K562 (cell line): ENCODE measurements around the gene TNPO3. TPM values are rescaled to one million over a fixed set of nuclear protein-coding genes. Genes with fewer than 3 reads are reported as not detected.

ENCODE experiments used
- DACH1 ChIP-seq: fragments of 450-650 bp; IDR thresholded peaks from 2 replicates; pipeline ENCODE4 v1.6.1; 2018; ENCODE audit not compliant: partially characterized antibody
- LCOR ChIP-seq: sonication (generic); formaldehyde crosslinking; IDR thresholded peaks from 2 replicates; pipeline ENCODE4 v1.8.0; 2022; ENCODE audit warnings: mild to moderate bottlenecking, missing genetic modification reagents
- MED1 ChIP-seq: sonication (generic); formaldehyde crosslinking; IDR thresholded peaks from 2 replicates; pipeline ENCODE4 v1.8.1; 2023; ENCODE audit warnings: missing genetic modification reagents, borderline replicate concordance
- MIER1 ChIP-seq: fragments of 450-650 bp; IDR thresholded peaks from 2 replicates; pipeline ENCODE4 v1.6.1; 2016; ENCODE audit warnings: antibody characterized with exemption, mild to moderate bottlenecking, low read depth
- PHTF2 ChIP-seq: fragments of 250-450 bp; sonication (Bioruptor Pico); IDR thresholded peaks from 2 replicates; pipeline ENCODE4 v1.5.0; 2021; ENCODE audit warnings: mild to moderate bottlenecking
- POLR2AphosphoS5 ChIP-seq: IDR thresholded peaks from 2 replicates; pipeline ENCODE4 v1.6.1; 2011; ENCODE audit warnings: mild to moderate bottlenecking, low read depth, low read length, moderate library complexity; ENCODE audit not compliant: control insufficient read depth, insufficient read depth
- POLR3A ChIP-seq: IDR thresholded peaks from 2 replicates; pipeline ENCODE4 v1.6.1; 2011; ENCODE audit warnings: borderline replicate concordance, mild to moderate bottlenecking, moderate library complexity; ENCODE audit not compliant: insufficient read length, insufficient read depth; ENCODE audit errors: extremely low read depth
- RBM15 ChIP-seq: fragments of 200-400 bp; formaldehyde crosslinking; IDR thresholded peaks from 2 replicates; pipeline ENCODE4 v1.6.1; 2018; ENCODE audit warnings: mild to moderate bottlenecking, low read length, moderate library complexity; ENCODE audit not compliant: insufficient read depth
- ZNF445 ChIP-seq: fragments of 250-450 bp; sonication (Bioruptor Pico); IDR thresholded peaks from 2 replicates; pipeline ENCODE4 v1.4.0; 2020; ENCODE audit warnings: low read depth, mild to moderate bottlenecking, moderate library complexity
- ZNF561 ChIP-seq: fragments of 450-650 bp; formaldehyde crosslinking; conservative IDR thresholded peaks from 2 replicates; pipeline ENCODE4 v1.4.0; 2020; ENCODE audit warnings: mild to moderate bottlenecking, moderate library complexity
- ZNF589 ChIP-seq: fragments of 200-800 bp; sonication (Bioruptor generic); IDR thresholded peaks from 2 replicates; pipeline ENCODE4 v1.6.1; 2016; ENCODE audit warnings: low read depth, missing genetic modification characterization, missing compliant biosample characterization
- ZNF76 ChIP-seq: fragments of 250-450 bp; sonication (Bioruptor Pico); IDR thresholded peaks from 2 replicates; pipeline ENCODE4 v1.4.0; 2020; ENCODE audit warnings: mild to moderate bottlenecking, moderate library complexity, borderline replicate concordance
- ZNF764 ChIP-seq: fragments of 250-450 bp; sonication (Bioruptor Pico); IDR thresholded peaks from 2 replicates; pipeline ENCODE4 v1.4.0; 2020; ENCODE audit warnings: low read depth, mild to moderate bottlenecking, moderate library complexity
- ZNF780A ChIP-seq: fragments of 250-450 bp; sonication (Bioruptor Pico); IDR thresholded peaks from 2 replicates; pipeline ENCODE4 v1.5.0; 2021; ENCODE audit warnings: mild to moderate bottlenecking
- polyA plus RNA-seq, 8 experiments: library from polyadenylated mRNA; depleted of rRNA in 4 of 8; stranded (reverse) in 5 of 8; unstranded in 3 of 8; fragments of >200 nt; fragmentation: Nextera tagmentation in 2 of 8; fragmentation: Illumina TruSeq in 1 of 8; extraction: Ambion mirVana in 2 of 8; extraction: Trizol in 1 of 8; gene quantifications; 2 replicates each; pipeline versions ENCODE4 v1.2.1 to v1.2.3, GENCODE V29; 2011 to 2014; ENCODE audit warnings: inconsistent platforms in 1 of 8, missing spikeins in 1 of 8
- total RNA-seq, 7 experiments: library from RNA; depleted of rRNA in 6 of 7; stranded (reverse); fragments of >200 nt in 6 of 7; fragmentation: Illumina TruSeq in 2 of 7; extraction: Trizol in 2 of 7; gene quantifications; 2 replicates each; pipeline versions ENCODE4 v1.2.1 to v1.2.3, GENCODE V29; 2011 to 2021; ENCODE audit warnings: low replicate concordance in 1 of 7
- TF ChIP-seq, protein P1 (sequence below), 2 experiments: IDR thresholded peaks; 2 replicates each; pipeline ENCODE4 v1.6.1; 2011; ENCODE audit warnings: borderline replicate concordance in 1 of 2, control low read depth in 1 of 2, low read depth in 1 of 2, low read length in 1 of 2, mild to moderate bottlenecking in 1 of 2, mixed read lengths in 1 of 2, moderate library complexity in 1 of 2; ENCODE audit not compliant: insufficient read depth in 1 of 2, insufficient read length in 1 of 2, poor library complexity in 1 of 2, severe bottlenecking in 1 of 2; ENCODE audit errors: extremely low read depth in 1 of 2
- TF ChIP-seq, protein P2 (sequence below), 3 experiments: fragments of 200-800 bp in 1 of 3; fragments of 250-450 bp in 1 of 3; fragments of 450-650 bp in 1 of 3; sonication (Bioruptor Pico) in 1 of 3; sonication (Bioruptor generic) in 1 of 3; formaldehyde crosslinking in 1 of 3; IDR thresholded peaks; 2 replicates each; pipeline versions ENCODE4 v1.6.1 to v1.8.0; 2016 to 2022; ENCODE audit warnings: mild to moderate bottlenecking in 2 of 3, missing genetic modification characterization in 2 of 3, missing compliant biosample characterization in 1 of 3, moderate library complexity in 1 of 3
- TF ChIP-seq, protein P3 (sequence below): IDR thresholded peaks from 3 replicates; pipeline ENCODE4 v1.6.1; 2011; ENCODE audit warnings: borderline replicate concordance, mild to moderate bottlenecking, moderate library complexity; ENCODE audit not compliant: insufficient read length; ENCODE audit errors: extremely low read depth

Gene TNPO3
- total and polyA plus RNA-seq, 9 of the 15 experiments (the other 6 are each of a cell fraction or from before 2014, with no cell fraction given), result 35.8 to 125 (median 110) TPM

DNA sequence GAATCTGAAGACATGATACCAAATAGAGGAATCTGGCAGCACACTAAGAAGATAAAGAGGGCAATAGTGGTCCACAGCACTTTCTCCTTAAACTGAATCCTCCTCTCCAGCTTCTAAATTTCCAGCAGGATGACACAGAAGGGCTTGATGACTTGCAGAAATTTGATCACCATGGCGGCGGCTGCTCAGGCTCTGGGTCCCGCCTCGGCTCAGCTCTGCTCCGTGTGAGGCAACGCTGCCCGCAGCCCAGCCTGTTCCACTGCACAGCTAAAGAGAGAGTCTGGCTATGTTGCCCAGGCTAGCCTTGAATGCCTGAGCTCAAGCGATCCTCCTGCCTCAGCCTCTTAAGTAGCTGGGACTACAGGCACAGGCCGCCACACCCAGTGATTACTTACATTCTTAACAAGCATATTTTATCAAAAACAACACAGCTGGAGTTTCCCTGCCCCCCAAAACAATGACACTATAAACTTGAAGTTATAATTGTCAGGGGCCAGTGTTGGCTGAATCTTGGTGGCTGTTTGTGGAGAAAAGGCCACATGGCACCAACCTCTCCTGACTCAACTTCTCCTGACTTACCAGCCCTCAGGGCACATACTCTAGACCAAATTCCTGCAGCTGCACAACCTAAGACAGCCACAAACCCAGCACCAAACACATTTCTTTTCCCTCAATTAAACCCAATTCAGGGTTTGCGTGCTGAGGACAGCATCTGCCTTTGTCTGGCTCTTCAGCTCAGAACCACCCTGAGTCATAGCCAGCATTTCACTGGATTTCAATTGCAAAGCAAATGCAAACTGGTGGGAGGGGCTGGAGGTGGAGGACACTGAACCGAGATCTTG lies 11.6 kb upstream of the TNPO3 start (continued):
- TF ChIP-seq ZNF445 (CRISPR knock-in tag) (no peak), ZNF76 (CRISPR knock-in tag) (0 out of 2 replicates have a peak, but pooled peaks have one; percentile 56), ZNF561 (CRISPR knock-in tag) (no peak), RBM15 (no peak), DACH1 (no peak), MED1 (CRISPR knock-in tag) (no peak), PHTF2 (CRISPR knock-in tag) (no peak), ZNF780A (CRISPR knock-in tag) (no peak), MIER1 (no peak), POLR2AphosphoS5 (peak; percentile 47; the same call in 1 of the 2 replicates), LCOR (CRISPR knock-in tag) (no peak; the same call in 1 of the 2 replicates), ZNF589 (CRISPR knock-in tag) (peak; percentile 94), ZNF764 (CRISPR knock-in tag) (no peak), POLR3A (no peak)
- TF ChIP-seq, protein P1, sequence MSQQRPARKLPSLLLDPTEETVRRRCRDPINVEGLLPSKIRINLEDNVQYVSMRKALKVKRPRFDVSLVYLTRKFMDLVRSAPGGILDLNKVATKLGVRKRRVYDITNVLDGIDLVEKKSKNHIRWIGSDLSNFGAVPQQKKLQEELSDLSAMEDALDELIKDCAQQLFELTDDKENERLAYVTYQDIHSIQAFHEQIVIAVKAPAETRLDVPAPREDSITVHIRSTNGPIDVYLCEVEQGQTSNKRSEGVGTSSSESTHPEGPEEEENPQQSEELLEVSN (IDR thresholded peaks at IDR 0.05; ENCODE audit: borderline replicate concordance in 1 of 2, extremely low read depth in 1 of 2, insufficient read depth in 1 of 2, insufficient read length in 1 of 2, low read depth in 1 of 2, low read length in 1 of 2, poor library complexity in 1 of 2, severe bottlenecking in 1 of 2), result no peak
- TF ChIP-seq, protein P2, sequence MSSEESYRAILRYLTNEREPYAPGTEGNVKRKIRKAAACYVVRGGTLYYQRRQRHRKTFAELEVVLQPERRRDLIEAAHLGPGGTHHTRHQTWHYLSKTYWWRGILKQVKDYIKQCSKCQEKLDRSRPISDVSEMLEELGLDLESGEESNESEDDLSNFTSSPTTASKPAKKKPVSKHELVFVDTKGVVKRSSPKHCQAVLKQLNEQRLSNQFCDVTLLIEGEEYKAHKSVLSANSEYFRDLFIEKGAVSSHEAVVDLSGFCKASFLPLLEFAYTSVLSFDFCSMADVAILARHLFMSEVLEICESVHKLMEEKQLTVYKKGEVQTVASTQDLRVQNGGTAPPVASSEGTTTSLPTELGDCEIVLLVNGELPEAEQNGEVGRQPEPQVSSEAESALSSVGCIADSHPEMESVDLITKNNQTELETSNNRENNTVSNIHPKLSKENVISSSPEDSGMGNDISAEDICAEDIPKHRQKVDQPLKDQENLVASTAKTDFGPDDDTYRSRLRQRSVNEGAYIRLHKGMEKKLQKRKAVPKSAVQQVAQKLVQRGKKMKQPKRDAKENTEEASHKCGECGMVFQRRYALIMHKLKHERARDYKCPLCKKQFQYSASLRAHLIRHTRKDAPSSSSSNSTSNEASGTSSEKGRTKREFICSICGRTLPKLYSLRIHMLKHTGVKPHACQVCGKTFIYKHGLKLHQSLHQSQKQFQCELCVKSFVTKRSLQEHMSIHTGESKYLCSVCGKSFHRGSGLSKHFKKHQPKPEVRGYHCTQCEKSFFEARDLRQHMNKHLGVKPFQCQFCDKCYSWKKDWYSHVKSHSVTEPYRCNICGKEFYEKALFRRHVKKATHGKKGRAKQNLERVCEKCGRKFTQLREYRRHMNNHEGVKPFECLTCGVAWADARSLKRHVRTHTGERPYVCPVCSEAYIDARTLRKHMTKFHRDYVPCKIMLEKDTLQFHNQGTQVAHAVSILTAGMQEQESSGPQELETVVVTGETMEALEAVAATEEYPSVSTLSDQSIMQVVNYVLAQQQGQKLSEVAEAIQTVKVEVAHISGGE (CRISPR knock-in tag; IDR thresholded peaks at IDR 0.05), result peak in 2 of 3 experiments; percentile 24 to 70; a peak in 2 of 6 replicates
- TF ChIP-seq, protein P3, sequence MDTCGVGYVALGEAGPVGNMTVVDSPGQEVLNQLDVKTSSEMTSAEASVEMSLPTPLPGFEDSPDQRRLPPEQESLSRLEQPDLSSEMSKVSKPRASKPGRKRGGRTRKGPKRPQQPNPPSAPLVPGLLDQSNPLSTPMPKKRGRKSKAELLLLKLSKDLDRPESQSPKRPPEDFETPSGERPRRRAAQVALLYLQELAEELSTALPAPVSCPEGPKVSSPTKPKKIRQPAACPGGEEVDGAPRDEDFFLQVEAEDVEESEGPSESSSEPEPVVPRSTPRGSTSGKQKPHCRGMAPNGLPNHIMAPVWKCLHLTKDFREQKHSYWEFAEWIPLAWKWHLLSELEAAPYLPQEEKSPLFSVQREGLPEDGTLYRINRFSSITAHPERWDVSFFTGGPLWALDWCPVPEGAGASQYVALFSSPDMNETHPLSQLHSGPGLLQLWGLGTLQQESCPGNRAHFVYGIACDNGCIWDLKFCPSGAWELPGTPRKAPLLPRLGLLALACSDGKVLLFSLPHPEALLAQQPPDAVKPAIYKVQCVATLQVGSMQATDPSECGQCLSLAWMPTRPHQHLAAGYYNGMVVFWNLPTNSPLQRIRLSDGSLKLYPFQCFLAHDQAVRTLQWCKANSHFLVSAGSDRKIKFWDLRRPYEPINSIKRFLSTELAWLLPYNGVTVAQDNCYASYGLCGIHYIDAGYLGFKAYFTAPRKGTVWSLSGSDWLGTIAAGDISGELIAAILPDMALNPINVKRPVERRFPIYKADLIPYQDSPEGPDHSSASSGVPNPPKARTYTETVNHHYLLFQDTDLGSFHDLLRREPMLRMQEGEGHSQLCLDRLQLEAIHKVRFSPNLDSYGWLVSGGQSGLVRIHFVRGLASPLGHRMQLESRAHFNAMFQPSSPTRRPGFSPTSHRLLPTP, result no peak
